GM12878 (cell line): ENCODE results near the gene SEMA4D. TPM values are rescaled to one million over a fixed set of nuclear protein-coding genes. Genes with fewer than 3 reads are reported as not detected.

Experiments used
- ATAC-seq: fragments of 200-7000 bp; cut with Tn5 transposase; 3 replicates; pipeline ENCODE4 v1.9.1; 2020; ENCODE audit warnings: mild to moderate bottlenecking, moderate library complexity
- BruUV-seq: library from RNA; stranded (reverse); fragments of 400-500 nt; replicated peaks from 2 replicates; lab custom pipeline; 2021; lab: Mats Ljungman, UMichigan
- CTCF ChIA-PET: fragments of 300-600 bp; sonication (Branson Sonifier 250); formaldehyde crosslinking; extraction: SDS; loops from one replicate; lab custom pipeline; 2021; ENCODE audit warnings: inconsistent platforms; lab: Yijun Ruan, JAX
- POLR2A ChIA-PET: fragments of 350-600 bp; formaldehyde crosslinking; extraction: SDS; loops from one replicate; lab custom pipeline; 2021; ENCODE audit warnings: inconsistent platforms; lab: Charles Lee
- RAD21 ChIA-PET: fragments of 300-600 bp; sonication (Branson Sonifier 250); formaldehyde crosslinking; loops from one replicate; lab custom pipeline; 2023; ENCODE audit warnings: antibody characterized with exemption; ENCODE audit not compliant: unreplicated experiment; lab: Charles Lee
- SMC1A ChIA-PET: fragments of 300-600 bp; sonication (Branson Sonifier 250); formaldehyde crosslinking; loops from one replicate; lab custom pipeline; 2023; ENCODE audit not compliant: unreplicated experiment, uncharacterized antibody; lab: Charles Lee
- DNase-seq: peaks from one replicate; pipeline ENCODE4 v3.0.0-alpha.2; 2011; ENCODE audit warnings: low read depth, low spot score
- FAIRE-seq: peaks from 3 replicates; lab custom pipeline; 2011; peaks lifted over from hg19 to GRCh38; lab: Jason Lieb, UNC
- H2AFZ ChIP-seq: 2 replicates; pipeline ENCODE4 v1.6.0; 2011; ENCODE audit warnings: low read depth, low read length, control low read depth; ENCODE audit not compliant: control insufficient read depth
- H3K27ac ChIP-seq: 2 replicates; pipeline ENCODE4 v1.5.1; 2011; ENCODE audit warnings: control low read depth; ENCODE audit not compliant: control insufficient read depth, insufficient read depth
- H3K27me3 ChIP-seq, 2 experiments: replicated peaks in 1 of 2; 2 replicates each; pipeline versions ENCODE4 v1.6.0 to v1.6.1; 2011; ENCODE audit warnings: low read length in 1 of 2; ENCODE audit not compliant: control insufficient read depth in 2 of 2, insufficient read depth in 2 of 2
- H3K36me3 ChIP-seq, 2 experiments: 2 replicates each; pipeline ENCODE4 v1.5.1; 2011; ENCODE audit warnings: low read length in 1 of 2; ENCODE audit not compliant: control insufficient read depth in 2 of 2, insufficient read depth in 2 of 2
- H3K4me1 ChIP-seq: 2 replicates; pipeline ENCODE4 v1.6.1; 2011; ENCODE audit warnings: mild to moderate bottlenecking, low read length, moderate library complexity, mixed read lengths; ENCODE audit not compliant: control insufficient read depth, insufficient read depth
- H3K4me2 ChIP-seq: 2 replicates; pipeline ENCODE4 v1.6.0; 2011; ENCODE audit warnings: control low read depth; ENCODE audit not compliant: control insufficient read depth, insufficient read depth
- H3K4me3 ChIP-seq: fragments of 200-600 bp; sonication (generic); 2 replicates; pipeline ENCODE4 v1.5.1; 2016
- H3K79me2 ChIP-seq: 2 replicates; pipeline ENCODE4 v1.6.0; 2011; ENCODE audit warnings: low read length; ENCODE audit not compliant: control insufficient read depth, insufficient read depth
- H3K9ac ChIP-seq: 2 replicates; pipeline ENCODE4 v1.8.0; 2011; ENCODE audit warnings: low read length, control low read depth, mixed read lengths; ENCODE audit not compliant: control insufficient read depth, insufficient read depth
- H3K9me3 ChIP-seq: replicated peaks from 3 replicates; pipeline ENCODE4 v1.5.1; 2011; ENCODE audit warnings: mild to moderate bottlenecking, low read length; ENCODE audit not compliant: control insufficient read depth, insufficient read depth
- H4K20me1 ChIP-seq: 2 replicates; pipeline ENCODE4 v1.6.0; 2011; ENCODE audit not compliant: control insufficient read depth, insufficient read depth
- ATF3 ChIP-seq: IDR thresholded peaks from 2 replicates; pipeline ENCODE4 v1.6.1; 2011; ENCODE audit warnings: low read depth, mild to moderate bottlenecking, low read length, moderate library complexity, borderline replicate concordance; ENCODE audit errors: extremely low read depth
- BCL11A ChIP-seq: IDR thresholded peaks from 2 replicates; pipeline ENCODE4 v1.6.1; 2011; ENCODE audit warnings: low read depth, low read length
- BCLAF1 ChIP-seq: fragments of 450-650 bp; IDR thresholded peaks from 2 replicates; pipeline ENCODE4 v1.6.1; 2017; ENCODE audit warnings: antibody characterized with exemption, mild to moderate bottlenecking, moderate library complexity
- EGR1 ChIP-seq, 2 experiments: IDR thresholded peaks; 1 replicate in 1 of 2; 2 replicates in 1 of 2; pipeline ENCODE4 v1.6.1; 2011 to 2012; ENCODE audit warnings: low read depth in 2 of 2, low read length in 2 of 2, borderline replicate concordance in 1 of 2, mild to moderate bottlenecking in 1 of 2, moderate library complexity in 1 of 2
- GABPA ChIP-seq: IDR thresholded peaks from 2 replicates; pipeline ENCODE4 v1.6.1; 2014; ENCODE audit warnings: antibody characterized with exemption, low read depth, mild to moderate bottlenecking, inconsistent platforms
- HSF1 ChIP-seq: fragments of 150-350 bp; IDR thresholded peaks from 2 replicates; pipeline ENCODE4 v1.6.1; 2014; ENCODE audit warnings: mild to moderate bottlenecking, low read depth, low read length
- IRF4 ChIP-seq: IDR thresholded peaks from 2 replicates; pipeline ENCODE4 v1.6.1; 2011; ENCODE audit warnings: low read depth, low read length
- MAX ChIP-seq: IDR thresholded peaks from 2 replicates; pipeline ENCODE4 v1.6.1; 2012; ENCODE audit warnings: low read depth, low read length, improper control_type of control experiment
- MEF2A ChIP-seq: IDR thresholded peaks from 2 replicates; pipeline ENCODE4 v1.6.1; 2011; ENCODE audit warnings: low read depth, mild to moderate bottlenecking, low read length, moderate library complexity; ENCODE audit not compliant: insufficient read depth
- NR2C1 ChIP-seq: fragments of 450-650 bp; IDR thresholded peaks from 2 replicates; pipeline ENCODE4 v1.6.1; 2017; ENCODE audit warnings: antibody characterized with exemption, mild to moderate bottlenecking, moderate library complexity
- POLR2AphosphoS2 ChIP-seq: IDR thresholded peaks from 2 replicates; pipeline ENCODE4 v1.6.1; 2011; ENCODE audit warnings: low read depth, mild to moderate bottlenecking, low read length, improper control_type of control experiment, moderate library complexity
- RCOR1 ChIP-seq: conservative IDR thresholded peaks from 2 replicates; pipeline ENCODE4 v1.6.1; 2012; ENCODE audit warnings: low read depth, low read length, improper control_type of control experiment
- SPI1 ChIP-seq: IDR thresholded peaks from 2 replicates; pipeline ENCODE4 v1.6.1; 2011; ENCODE audit warnings: low read depth, mild to moderate bottlenecking, low read length, moderate library complexity, borderline replicate concordance; ENCODE audit not compliant: insufficient read depth
- SREBF1 ChIP-seq: IDR thresholded peaks from 2 replicates; pipeline ENCODE4 v1.6.1; 2012; ENCODE audit warnings: mild to moderate bottlenecking, low read length
- TCF12 ChIP-seq: IDR thresholded peaks from 2 replicates; pipeline ENCODE4 v1.6.1; 2011; ENCODE audit warnings: low read depth, mild to moderate bottlenecking, low read length
- USF1 ChIP-seq: IDR thresholded peaks from 2 replicates; pipeline ENCODE4 v1.6.1; 2011; ENCODE audit warnings: borderline replicate concordance, low read depth, mild to moderate bottlenecking, moderate library complexity, mixed read lengths, low read length; ENCODE audit not compliant: insufficient read depth; ENCODE audit errors: extremely low read length
- ZNF274 ChIP-seq: IDR thresholded peaks from one replicate; pipeline ENCODE4 v1.8.0; 2011; ENCODE audit not compliant: insufficient read length, insufficient read depth
- ZSCAN29 ChIP-seq: fragments of 450-650 bp; IDR thresholded peaks from 2 replicates; pipeline ENCODE4 v1.6.1; 2017; ENCODE audit warnings: mild to moderate bottlenecking, moderate library complexity
- WGBS: methylation state at CpG from one replicate; pipeline ENCODE4 v1.1.6; 2016; ENCODE audit warnings: low lambda C conversion rate; ENCODE audit not compliant: insufficient replicate concordance, insufficient coverage; ENCODE audit errors: missing lambda C conversion rate; 5-methylcytosine and 5-hydroxymethylcytosine counted together
- in situ Hi-C: fragments of 300-500 bp; cut with MboI; formaldehyde crosslinking; loops from 9 replicates; pipeline ENCODE4 v1.14.3; 2018; ENCODE audit warnings: mixed read lengths
- intact Hi-C: fragments of 100-400 bp; cut with micrococcal nuclease; formaldehyde crosslinking; loops from one replicate; pipeline ENCODE4 v1.14.2; 2022; ENCODE audit not compliant: unreplicated experiment
- polyA plus RNA-seq, 11 experiments: library from polyadenylated mRNA; depleted of rRNA in 4 of 11; unstranded in 6 of 11; stranded (reverse) in 5 of 11; fragments of >200 nt; fragmentation: Nextera tagmentation in 4 of 11; fragmentation: Illumina TruSeq in 1 of 11; extraction: Ambion mirVana in 4 of 11; extraction: Trizol in 1 of 11; gene quantifications; 1 replicate in 1 of 11; 2 replicates in 10 of 11; pipeline versions ENCODE4 v1.2.1 to v1.2.3, GENCODE V29; 2011 to 2016; ENCODE audit warnings: inconsistent platforms in 2 of 11, missing spikeins in 2 of 11, low read depth in 1 of 11
- total RNA-seq, 4 experiments: library from RNA; depleted of rRNA in 3 of 4; stranded (reverse); fragments of >200 nt in 3 of 4; fragmentation: Illumina TruSeq in 1 of 4; extraction: Trizol in 1 of 4; gene quantifications; 2 replicates each; pipeline versions ENCODE4 v1.2.1 to v1.2.3, GENCODE V29; 2013 to 2021

SEMA4D gene
- total and polyA plus RNA-seq, 10 of the 15 experiments (the other 5 are each of a cell fraction or from before 2014, with no cell fraction given) = 15.1 to 136 (median 39.6) TPM

GRCh38 chr9:89480825-89481537, 16.9 kb downstream of the SEMA4D start:
- ChIA-PET CTCF (no interaction called here), RAD21 (interaction anchor here (1.2 kb wide), 1 partner anchor 68 kb away, joined by 3 read pairs; no protein-coding TSS in a partner anchor), SMC1A (interaction anchor here (1.0 kb wide), 1 partner anchor 14 kb away, joined by 4 read pairs; no protein-coding TSS in a partner anchor), POLR2A (interaction anchor here (4.0 kb wide), 1 partner anchor 12 kb away, joined by 16 read pairs; no protein-coding TSS in a partner anchor)
- H3K27me3 ChIP-seq = no peaks in the 10 kb centered on the region
- DNase-seq (no peak), ATAC-seq (no peak), FAIRE-seq (no peak)
- no peak overlapping the region for H3K27ac ChIP-seq
- no peak overlapping the region for H3K9ac ChIP-seq
- no TSS peak for BruUV-seq
- H3K79me2 ChIP-seq = peaks cover 84% of the 10 kb centered on the region
- no peaks in the 10 kb centered on the region; the same call in 2 of the 3 replicates for H3K9me3 ChIP-seq
- H3K36me3 ChIP-seq = peaks cover 13 to 27% of the 10 kb centered on the region in 2 experiments; a peak in 3 of 4 replicates
- no peaks in the 10 kb centered on the region; the same call in 1 of the 2 replicates for H4K20me1 ChIP-seq
- peaks cover 58% of the 10 kb centered on the region for H3K4me1 ChIP-seq
- in situ Hi-C loops = no loop called here
- intact Hi-C loops = no loop called here
- no peak overlapping the region for H3K4me3 ChIP-seq
- H2AFZ ChIP-seq = no peak overlapping the region
- peak overlapping the region; percentile 36; the same call in 1 of the 2 replicates for H3K4me2 ChIP-seq
- WGBS = 83% methylated on average over 15 of the region's 15 CpGs
- TF ChIP-seq RCOR1 (no peak), TCF12 (no peak), BCL11A (no peak), USF1 (no peak), EGR1 (IDR thresholded peaks at IDR 0.05; ENCODE audit: borderline replicate concordance in 1 of 2, low read depth in 2 of 2, low read length in 2 of 2) (no peak), MEF2A (no peak), ATF3 (no peak), SREBF1 (no peak), HSF1 (no peak), MAX (no peak), POLR2AphosphoS2 (no peak), BCLAF1 (no peak), ZSCAN29 (no peak), SPI1 (no peak), GABPA (no peak), IRF4 (no peak), ZNF274 (no peak), NR2C1 (no peak)
